SHP77 treated with DMSO at 0.1 percent for 48 hours (cell line): ENCODE results near the gene PTPRS.

Source experiments
- DNase-seq: peaks from one replicate; lab custom pipeline; 2025; lab: John Stamatoyannopoulos, UW

PTPRS gene

GRCh38 chr19:5308451-5309437 is 31.9 kb downstream of the PTPRS start:
- peak; percentile 76 for DNase-seq

GRCh38 chr19:5307655-5308054 is 33.0 kb downstream of the PTPRS start:
- DNase-seq: no peak

- DNase-seq: no peak
Measured at GRCh38 chr19:5305163-5305562, 35.4 kb downstream of the PTPRS start.

- DNase-seq: no peak
Measured at GRCh38 chr19:5304486-5304885, 36.1 kb downstream of the PTPRS start.

- DNase-seq: no peak
Measured at GRCh38 chr19:5303208-5303607, 37.4 kb downstream of the PTPRS start.

- DNase-seq: no peak
Measured at GRCh38 chr19:5302396-5302795, 38.2 kb downstream of the PTPRS start.

GRCh38 chr19:5299137-5299536 is 41.5 kb downstream of the PTPRS start:
- no peak for DNase-seq

- DNase-seq: no peak
Measured at GRCh38 chr19:5298471-5298901, 42.1 kb downstream of the PTPRS start.

- no peak for DNase-seq
Measured at GRCh38 chr19:5297272-5297669, 43.3 kb downstream of the PTPRS start.

- no peak for DNase-seq
Measured at GRCh38 chr19:5296457-5297271, 43.9 kb downstream of the PTPRS start.

GRCh38 chr19:5296021-5296420 is 44.6 kb downstream of the PTPRS start:
- no peak for DNase-seq

- no peak for DNase-seq
Measured at GRCh38 chr19:5294403-5295160, 46.0 kb downstream of the PTPRS start.

GRCh38 chr19:5293612-5294378 is 46.8 kb downstream of the PTPRS start:
- no peak for DNase-seq

- DNase-seq: no peak
Measured at GRCh38 chr19:5292822-5293611, 47.6 kb downstream of the PTPRS start.

- no peak for DNase-seq
Measured at GRCh38 chr19:5292453-5292821, 48.2 kb downstream of the PTPRS start.

GRCh38 chr19:5291588-5292193 is 48.9 kb downstream of the PTPRS start:
- DNase-seq: no peak
